Purkinje cell (primary cell): ENCODE results near the gene PRXL2C. TPM values are rescaled to one million over a fixed set of nuclear protein-coding genes. Genes with fewer than 3 reads are reported as not detected.

ENCODE experiments used
- polyA plus RNA-seq: library from polyadenylated mRNA; unstranded; fragments of >200 nt; fragmentation: Nextera tagmentation; gene quantifications from 2 replicates; pipeline ENCODE4 v1.2.1, GENCODE V29; 2014

Gene PRXL2C
- 3.0 and 5.2 TPM in 2 replicates for polyA plus RNA-seq

GRCh38 chr9:96655198-96655851 is at the start of gene PRXL2C:
Gene PRXL2C (minus strand): TSS chr9:96655317. CDS start chr9:96655281, 36 bp downstream.

GRCh38 chr9:96619491-96620180 is 35.5 kb downstream of the PRXL2C start, which contains the start of gene CDC14B:
Gene CDC14B (minus strand): TSS chr9:96619843. CDS start chr9:96619378, 465 bp downstream.

Other genes starting within 250 kb of the PRXL2C start
- 1.4 and 2.1 TPM in 2 replicates for gene ZNF367, start 236.9 kb downstream of the PRXL2C start, polyA plus RNA-seq
- 43.1 and 43.4 TPM in 2 replicates for gene HABP4, start 205.1 kb downstream of the PRXL2C start, polyA plus RNA-seq
- 0.98 and 4.8 TPM in 2 replicates for gene CDC14B, start 35.5 kb downstream of the PRXL2C start, polyA plus RNA-seq
- 13.6 and 15.9 TPM in 2 replicates for gene ZNF510, start 122.8 kb upstream of the PRXL2C start, polyA plus RNA-seq
- 4.0 and 4.6 TPM in 2 replicates for gene ZNF782, start 199.2 kb upstream of the PRXL2C start, polyA plus RNA-seq